ENCODE results near the gene PCSK9.

DNA sequence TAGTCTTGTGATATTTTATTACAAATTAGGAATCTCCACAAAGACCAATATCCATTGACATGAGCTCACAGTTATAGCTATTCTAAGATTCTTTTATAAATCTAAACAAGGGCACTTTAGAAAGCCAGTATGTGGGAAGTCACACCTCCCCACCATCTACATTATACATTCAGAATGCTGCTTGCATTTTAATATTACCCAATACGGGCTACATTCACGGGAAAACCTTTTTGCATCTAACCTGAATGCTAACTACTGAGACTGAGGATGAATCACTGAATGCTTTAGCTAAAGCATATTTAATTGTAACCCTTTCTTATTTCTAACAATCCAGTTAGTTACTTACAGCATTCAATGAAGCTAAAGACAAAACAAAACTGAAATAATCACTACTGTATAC lies 53.1 kb downstream of the PCSK9 start:
- TF ChIP-seq, protein P1, sequence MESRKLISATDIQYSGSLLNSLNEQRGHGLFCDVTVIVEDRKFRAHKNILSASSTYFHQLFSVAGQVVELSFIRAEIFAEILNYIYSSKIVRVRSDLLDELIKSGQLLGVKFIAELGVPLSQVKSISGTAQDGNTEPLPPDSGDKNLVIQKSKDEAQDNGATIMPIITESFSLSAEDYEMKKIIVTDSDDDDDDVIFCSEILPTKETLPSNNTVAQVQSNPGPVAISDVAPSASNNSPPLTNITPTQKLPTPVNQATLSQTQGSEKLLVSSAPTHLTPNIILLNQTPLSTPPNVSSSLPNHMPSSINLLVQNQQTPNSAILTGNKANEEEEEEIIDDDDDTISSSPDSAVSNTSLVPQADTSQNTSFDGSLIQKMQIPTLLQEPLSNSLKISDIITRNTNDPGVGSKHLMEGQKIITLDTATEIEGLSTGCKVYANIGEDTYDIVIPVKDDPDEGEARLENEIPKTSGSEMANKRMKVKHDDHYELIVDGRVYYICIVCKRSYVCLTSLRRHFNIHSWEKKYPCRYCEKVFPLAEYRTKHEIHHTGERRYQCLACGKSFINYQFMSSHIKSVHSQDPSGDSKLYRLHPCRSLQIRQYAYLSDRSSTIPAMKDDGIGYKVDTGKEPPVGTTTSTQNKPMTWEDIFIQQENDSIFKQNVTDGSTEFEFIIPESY (IDR thresholded peaks at IDR 0.05), result no peak
- TF ChIP-seq TAF1 (conservative IDR thresholded peaks at IDR 0.05) (no peak), RAD21 (IDR thresholded peaks at IDR 0.05) (no peak), SP1 (IDR thresholded peaks at IDR 0.05) (no peak), NR2F2 (IDR thresholded peaks at IDR 0.05) (no peak), GABPA (IDR thresholded peaks at IDR 0.05 in 1 of 2, conservative IDR thresholded peaks at IDR 0.05 in 1 of 2) (no peak), FOXA2 (IDR thresholded peaks at IDR 0.05) (no peak), HNF4G (IDR thresholded peaks at IDR 0.05) (no peak), YY1 (IDR thresholded peaks at IDR 0.05) (no peak), EGR1 (IDR thresholded peaks at IDR 0.05; ENCODE audit: low read depth in 2 of 2) (no peak)
- TF ChIP-seq, protein P2, sequence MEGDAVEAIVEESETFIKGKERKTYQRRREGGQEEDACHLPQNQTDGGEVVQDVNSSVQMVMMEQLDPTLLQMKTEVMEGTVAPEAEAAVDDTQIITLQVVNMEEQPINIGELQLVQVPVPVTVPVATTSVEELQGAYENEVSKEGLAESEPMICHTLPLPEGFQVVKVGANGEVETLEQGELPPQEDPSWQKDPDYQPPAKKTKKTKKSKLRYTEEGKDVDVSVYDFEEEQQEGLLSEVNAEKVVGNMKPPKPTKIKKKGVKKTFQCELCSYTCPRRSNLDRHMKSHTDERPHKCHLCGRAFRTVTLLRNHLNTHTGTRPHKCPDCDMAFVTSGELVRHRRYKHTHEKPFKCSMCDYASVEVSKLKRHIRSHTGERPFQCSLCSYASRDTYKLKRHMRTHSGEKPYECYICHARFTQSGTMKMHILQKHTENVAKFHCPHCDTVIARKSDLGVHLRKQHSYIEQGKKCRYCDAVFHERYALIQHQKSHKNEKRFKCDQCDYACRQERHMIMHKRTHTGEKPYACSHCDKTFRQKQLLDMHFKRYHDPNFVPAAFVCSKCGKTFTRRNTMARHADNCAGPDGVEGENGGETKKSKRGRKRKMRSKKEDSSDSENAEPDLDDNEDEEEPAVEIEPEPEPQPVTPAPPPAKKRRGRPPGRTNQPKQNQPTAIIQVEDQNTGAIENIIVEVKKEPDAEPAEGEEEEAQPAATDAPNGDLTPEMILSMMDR (IDR thresholded peaks at IDR 0.05; ENCODE audit: low read depth, low read length, missing input control), result no peak
- TF ChIP-seq, protein P3, sequence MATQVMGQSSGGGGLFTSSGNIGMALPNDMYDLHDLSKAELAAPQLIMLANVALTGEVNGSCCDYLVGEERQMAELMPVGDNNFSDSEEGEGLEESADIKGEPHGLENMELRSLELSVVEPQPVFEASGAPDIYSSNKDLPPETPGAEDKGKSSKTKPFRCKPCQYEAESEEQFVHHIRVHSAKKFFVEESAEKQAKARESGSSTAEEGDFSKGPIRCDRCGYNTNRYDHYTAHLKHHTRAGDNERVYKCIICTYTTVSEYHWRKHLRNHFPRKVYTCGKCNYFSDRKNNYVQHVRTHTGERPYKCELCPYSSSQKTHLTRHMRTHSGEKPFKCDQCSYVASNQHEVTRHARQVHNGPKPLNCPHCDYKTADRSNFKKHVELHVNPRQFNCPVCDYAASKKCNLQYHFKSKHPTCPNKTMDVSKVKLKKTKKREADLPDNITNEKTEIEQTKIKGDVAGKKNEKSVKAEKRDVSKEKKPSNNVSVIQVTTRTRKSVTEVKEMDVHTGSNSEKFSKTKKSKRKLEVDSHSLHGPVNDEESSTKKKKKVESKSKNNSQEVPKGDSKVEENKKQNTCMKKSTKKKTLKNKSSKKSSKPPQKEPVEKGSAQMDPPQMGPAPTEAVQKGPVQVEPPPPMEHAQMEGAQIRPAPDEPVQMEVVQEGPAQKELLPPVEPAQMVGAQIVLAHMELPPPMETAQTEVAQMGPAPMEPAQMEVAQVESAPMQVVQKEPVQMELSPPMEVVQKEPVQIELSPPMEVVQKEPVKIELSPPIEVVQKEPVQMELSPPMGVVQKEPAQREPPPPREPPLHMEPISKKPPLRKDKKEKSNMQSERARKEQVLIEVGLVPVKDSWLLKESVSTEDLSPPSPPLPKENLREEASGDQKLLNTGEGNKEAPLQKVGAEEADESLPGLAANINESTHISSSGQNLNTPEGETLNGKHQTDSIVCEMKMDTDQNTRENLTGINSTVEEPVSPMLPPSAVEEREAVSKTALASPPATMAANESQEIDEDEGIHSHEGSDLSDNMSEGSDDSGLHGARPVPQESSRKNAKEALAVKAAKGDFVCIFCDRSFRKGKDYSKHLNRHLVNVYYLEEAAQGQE (IDR thresholded peaks at IDR 0.05), result no peak
- TF ChIP-seq, protein P4, sequence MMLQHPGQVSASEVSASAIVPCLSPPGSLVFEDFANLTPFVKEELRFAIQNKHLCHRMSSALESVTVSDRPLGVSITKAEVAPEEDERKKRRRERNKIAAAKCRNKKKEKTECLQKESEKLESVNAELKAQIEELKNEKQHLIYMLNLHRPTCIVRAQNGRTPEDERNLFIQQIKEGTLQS (IDR thresholded peaks at IDR 0.05), result no peak

Data from liver (tissue), 3 donors.